HepG2 (cell line): ENCODE data around the gene COX15. TPM values are rescaled to one million over a fixed set of nuclear protein-coding genes. Genes with fewer than 3 reads are reported as not detected.

Experiments
- ATAC-seq: fragments of 200-7000 bp; cut with Tn5 transposase; 3 replicates; pipeline ENCODE4 v1.9.1; 2020; ENCODE audit warnings: mild to moderate bottlenecking, moderate library complexity
- BruUV-seq: library from RNA; stranded (reverse); fragments of 400-500 nt; replicated peaks from 2 replicates; lab custom pipeline; 2021; lab: Mats Ljungman, UMichigan
- CTCF ChIA-PET: fragments of 300-600 bp; formaldehyde crosslinking; extraction: SDS; loops from one replicate; lab custom pipeline; 2021; ENCODE audit warnings: low total read pairs, inconsistent platforms, low intra/inter-chr PET ratio; lab: Yijun Ruan, JAX
- POLR2A ChIA-PET: fragments of 350-600 bp; sonication (Branson Sonifier 250); formaldehyde crosslinking; loops from one replicate; lab custom pipeline; 2020; ENCODE audit warnings: antibody characterized with exemption, inconsistent platforms; lab: Yijun Ruan, JAX
- DNase-seq: peaks from one replicate; pipeline ENCODE4 v3.0.0-alpha.2; 2015; ENCODE audit warnings: low spot score
- FAIRE-seq: peaks from 3 replicates; lab custom pipeline; 2011; peaks lifted over from hg19 to GRCh38; lab: Jason Lieb, UNC
- H2AFZ ChIP-seq: one replicate; pipeline ENCODE4 v1.6.1; 2011; ENCODE audit warnings: low read length, inconsistent platforms
- H3K27ac ChIP-seq: fragments of 300-600 bp; 3 replicates; pipeline ENCODE4 v1.8.0; 2011; ENCODE audit warnings: mixed run types, mild to moderate bottlenecking, mixed read lengths, low read length, inconsistent platforms; ENCODE audit not compliant: insufficient read depth; ENCODE audit errors: extremely low read length
- H3K27me3 ChIP-seq, 2 experiments: fragments of 200-600 bp in 1 of 2; 2 replicates in 1 of 2; 3 replicates in 1 of 2; pipeline versions ENCODE4 v1.6.0 to v1.8.0; 2011; ENCODE audit warnings: low read length in 2 of 2, mild to moderate bottlenecking in 2 of 2, moderate library complexity in 2 of 2, inconsistent platforms in 1 of 2; ENCODE audit not compliant: insufficient read depth in 2 of 2, control insufficient read depth in 1 of 2
- H3K36me3 ChIP-seq, 2 experiments: fragments of 200-600 bp in 1 of 2; replicated peaks in 1 of 2; 2 replicates in 1 of 2; 3 replicates in 1 of 2; pipeline versions ENCODE4 v1.5.1 to v1.8.0; 2011; ENCODE audit warnings: low read length in 2 of 2, inconsistent platforms in 1 of 2; ENCODE audit not compliant: insufficient read depth in 2 of 2, control insufficient read depth in 1 of 2
- H3K4me1 ChIP-seq: 2 replicates; pipeline ENCODE4 v1.5.1; 2012; ENCODE audit warnings: low read length, inconsistent platforms; ENCODE audit not compliant: insufficient read depth
- H3K4me2 ChIP-seq: 2 replicates; pipeline ENCODE4 v1.6.0; 2011; ENCODE audit warnings: low read depth, low read length, inconsistent platforms
- H3K4me3 ChIP-seq, 3 experiments: fragments of 200-600 bp in 1 of 3; sonication (generic), shearing (Covaris generic) in 1 of 3; replicated peaks in 1 of 3; 2 replicates each; pipeline ENCODE4 v1.5.1; 2011 to 2016; ENCODE audit warnings: low read length in 3 of 3, inconsistent platforms in 2 of 3, low read depth in 2 of 3, mild to moderate bottlenecking in 2 of 3, control low read depth in 1 of 3, mixed read lengths in 1 of 3; ENCODE audit not compliant: insufficient read depth in 1 of 3
- H3K79me2 ChIP-seq: one replicate; pipeline ENCODE4 v1.6.1; 2011; ENCODE audit warnings: low read length, inconsistent platforms; ENCODE audit not compliant: insufficient read depth
- H3K9ac ChIP-seq: 2 replicates; pipeline ENCODE4 v1.6.0; 2011; ENCODE audit warnings: mild to moderate bottlenecking, low read depth, low read length, inconsistent platforms; ENCODE audit not compliant: insufficient read depth
- H3K9me3 ChIP-seq: 2 replicates; pipeline ENCODE4 v1.5.1; 2012; ENCODE audit warnings: mild to moderate bottlenecking, low read length
- H4K20me1 ChIP-seq: 2 replicates; pipeline ENCODE4 v1.6.0; 2011; ENCODE audit warnings: inconsistent platforms, mild to moderate bottlenecking, low read length, moderate library complexity; ENCODE audit not compliant: insufficient read depth
- BHLHE40 ChIP-seq: IDR thresholded peaks from 2 replicates; pipeline ENCODE4 v1.6.1; 2011; ENCODE audit warnings: low read length, improper control_type of control experiment
- CTCF ChIP-seq: sonication (generic); formaldehyde crosslinking; IDR thresholded peaks from 2 replicates; pipeline ENCODE4 v1.5.0; 2020; ENCODE audit warnings: mild to moderate bottlenecking, missing genetic modification reagents, moderate library complexity
- HIC2 ChIP-seq: sonication (generic); formaldehyde crosslinking; IDR thresholded peaks from 2 replicates; pipeline ENCODE4 v1.9.0; 2022; ENCODE audit warnings: low read depth, missing genetic modification reagents
- MYC ChIP-seq: sonication (generic); formaldehyde crosslinking; IDR thresholded peaks from 2 replicates; pipeline ENCODE4 v1.9.0; 2021; ENCODE audit warnings: missing genetic modification reagents, borderline replicate concordance
- RFX5 ChIP-seq: IDR thresholded peaks from 2 replicates; pipeline ENCODE4 v1.6.1; 2011; ENCODE audit warnings: low read depth, low read length, improper control_type of control experiment
- SMC3 ChIP-seq: IDR thresholded peaks from 2 replicates; pipeline ENCODE4 v1.6.1; 2011; ENCODE audit warnings: low read length, improper control_type of control experiment
- STAG1 ChIP-seq: sonication (generic); formaldehyde crosslinking; IDR thresholded peaks from 2 replicates; pipeline ENCODE4 v1.4.0; 2020; ENCODE audit warnings: missing genetic modification reagents
- ZBTB7A ChIP-seq: sonication (generic); formaldehyde crosslinking; IDR thresholded peaks from 2 replicates; pipeline ENCODE4 v1.8.0; 2022; ENCODE audit warnings: mild to moderate bottlenecking, missing genetic modification reagents
- ZNF354B ChIP-seq: sonication (generic); formaldehyde crosslinking; IDR thresholded peaks from 2 replicates; pipeline ENCODE4 v1.8.0; 2022; ENCODE audit warnings: mild to moderate bottlenecking, missing genetic modification reagents
- ZNF761 ChIP-seq: sonication (generic); formaldehyde crosslinking; conservative IDR thresholded peaks from 2 replicates; pipeline ENCODE4 v1.4.0; 2020; ENCODE audit warnings: mild to moderate bottlenecking, missing genetic modification reagents
- ZSCAN21 ChIP-seq: sonication (generic); formaldehyde crosslinking; IDR thresholded peaks from 2 replicates; pipeline ENCODE4 v1.8.0; 2022; ENCODE audit warnings: mild to moderate bottlenecking, missing genetic modification reagents, moderate library complexity, borderline replicate concordance
- ZSCAN5A ChIP-seq: sonication (generic); formaldehyde crosslinking; IDR thresholded peaks from 2 replicates; pipeline ENCODE4 v1.8.0; 2022; ENCODE audit warnings: mild to moderate bottlenecking, missing genetic modification reagents, borderline replicate concordance
- ZSCAN9 ChIP-seq: IDR thresholded peaks from 2 replicates; pipeline ENCODE4 v1.6.1; 2016; ENCODE audit warnings: borderline replicate concordance
- WGBS: methylation state at CpG from one replicate; pipeline ENCODE4 v1.1.6; 2017; ENCODE audit warnings: low lambda C conversion rate; 5-methylcytosine and 5-hydroxymethylcytosine counted together
- in situ Hi-C: cut with HindIII; loops from 2 replicates; pipeline ENCODE4 v1.10.0; 2017; ENCODE audit warnings: low pct_unique_long_range_greater_than_20kb; ENCODE audit not compliant: extremely low pct_ligation_motif_present
- intact Hi-C: fragments of 100-400 bp; cut with micrococcal nuclease; formaldehyde crosslinking; loops from one replicate; pipeline ENCODE4 v1.10.0; 2022; ENCODE audit not compliant: unreplicated experiment
- polyA plus RNA-seq, 8 experiments: library from polyadenylated mRNA; depleted of rRNA in 3 of 8; stranded (reverse) in 7 of 8; unstranded in 1 of 8; fragments of >200 nt; fragmentation: Illumina TruSeq in 4 of 8; extraction: Trizol in 4 of 8; gene quantifications; 2 replicates each; pipeline versions ENCODE4 v1.2.1 to v1.2.3, GENCODE V29; 2011 to 2016; ENCODE audit warnings: low read depth in 4 of 8, missing spikeins in 1 of 8, mixed read lengths in 1 of 8; ENCODE audit not compliant: insufficient read depth in 1 of 8
- total RNA-seq, 5 experiments: library from RNA; depleted of rRNA; stranded (reverse); fragments of >200 nt; fragmentation: Illumina TruSeq; extraction: Trizol; gene quantifications; 2 replicates each; pipeline ENCODE4 v1.2.3, GENCODE V29; 2016; ENCODE audit warnings: low read depth in 1 of 5

Gene COX15
- total and polyA plus RNA-seq, 2 of the 13 experiments (the other 11 are each of a cell fraction or from before 2014, with no cell fraction given): 19.2 to 44.7 TPM

- DNase-seq (no peak), ATAC-seq (peak; percentile 75), FAIRE-seq (no peak)
- no peaks in the 10 kb centered on the region for H4K20me1 ChIP-seq
- H3K27ac ChIP-seq: no peak overlapping the region
- no peak overlapping the region for H3K9ac ChIP-seq
- no peaks in the 10 kb centered on the region for H3K4me1 ChIP-seq
- no peak overlapping the region for H3K4me3 ChIP-seq
- H3K27me3 ChIP-seq: no peaks in the 10 kb centered on the region
- intact Hi-C loops: loop anchor here (1.0 kb wide), 1 partner anchor 68 kb away; no protein-coding TSS in a partner anchor
- no TSS peak for BruUV-seq
- H3K9me3 ChIP-seq: no peaks in the 10 kb centered on the region
- no peaks in the 10 kb centered on the region for H3K79me2 ChIP-seq
- POLR2A ChIA-PET: no interaction called here
- CTCF ChIA-PET: interaction anchor here (0.7 to 1.6 kb wide), 2 partner anchors 68 to 263 kb away, joined by 3 to 8 read pairs; no protein-coding TSS in a partner anchor
- peaks cover 25 to 69% of the 10 kb centered on the region in 2 experiments for H3K36me3 ChIP-seq
- no peak overlapping the region for H3K4me2 ChIP-seq
- 96% methylated on average over 8 of the region's 8 CpGs for WGBS
- TF ChIP-seq ZNF354B (CRISPR knock-in tag) (no peak), ZNF761 (CRISPR knock-in tag) (no peak), MYC (CRISPR knock-in tag) (no peak), STAG1 (CRISPR knock-in tag) (peak; percentile 47), ZSCAN9 (CRISPR knock-in tag) (no peak), BHLHE40 (no peak), ZSCAN21 (CRISPR knock-in tag) (no peak), CTCF (CRISPR knock-in tag) (peak; percentile 51), SMC3 (peak; percentile 22; the same call in 1 of the 2 replicates), HIC2 (CRISPR knock-in tag) (no peak), ZBTB7A (CRISPR knock-in tag) (no peak), RFX5 (no peak), ZSCAN5A (CRISPR knock-in tag) (no peak)
- in situ Hi-C loops: no loop called here
- H2AFZ ChIP-seq: no peak overlapping the region
Measured at GRCh38 chr10:99698504-99699080, 33.3 kb downstream of the COX15 start.
